ENCODE measurements around the gene CYTIP.
"Not testable (repeated sequence)": the region's sequence is repeated elsewhere in the genome, so short reads cannot be mapped to it uniquely, and the experiment has no call there.

The CYTIP gene

GRCh38 chr2:157421331-157421944, 22.5 kb downstream of the CYTIP start:
- DNase-seq: no peak

DNA sequence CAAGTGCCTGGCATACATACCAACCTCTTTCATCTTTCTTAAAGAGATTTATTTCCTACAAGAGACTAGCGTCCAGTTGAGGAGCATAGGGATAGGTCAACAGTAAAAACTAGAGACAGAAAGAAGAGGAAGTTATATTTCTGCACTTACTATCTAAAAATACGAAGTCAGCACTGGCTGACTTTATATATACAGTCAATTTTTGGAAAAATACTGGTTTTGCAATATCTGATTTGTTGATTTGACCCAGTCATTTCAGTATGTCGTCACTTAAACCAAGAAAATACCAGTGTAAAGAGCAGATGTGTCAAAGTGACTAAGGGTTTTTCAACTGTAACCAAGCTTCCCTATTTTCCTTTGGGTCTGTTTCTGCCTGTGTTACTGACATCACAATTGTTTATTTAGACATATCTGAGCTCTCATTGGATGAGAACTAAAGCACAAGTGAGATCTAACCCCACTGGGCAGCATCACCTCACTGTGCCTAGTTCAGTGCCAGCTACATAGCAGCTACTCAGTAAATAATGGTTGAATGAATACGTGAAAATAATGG, 23.0 kb downstream of the CYTIP start:
- no peak for DNase-seq

- DNase-seq: no peak
These were observed 24.8 kb downstream of the CYTIP start for GRCh38 chr2:157419031-157419575.

DNA sequence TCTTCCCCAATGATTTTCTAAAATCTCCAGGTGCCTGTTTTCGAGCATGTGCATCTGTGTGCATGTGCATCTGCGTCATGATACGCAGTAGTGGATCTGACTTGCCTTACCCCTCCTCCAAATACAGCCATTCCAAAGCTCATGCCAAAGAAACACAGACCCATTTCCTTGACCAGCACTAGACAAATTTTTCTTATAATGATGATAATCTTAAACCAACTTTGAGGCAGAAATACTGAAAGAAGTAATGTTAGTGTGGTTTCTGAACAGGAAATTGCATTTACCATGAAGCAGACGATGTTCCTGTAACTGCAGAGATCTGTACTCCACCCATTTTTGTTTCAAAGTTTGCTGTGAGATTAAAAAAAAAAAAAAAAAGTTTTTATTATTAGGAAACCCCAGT, 25.6 kb downstream of the CYTIP start:
- no peak for DNase-seq

- DNase-seq: no peak
These were observed 28.2 kb downstream of the CYTIP start for GRCh38 chr2:157415591-157416101.

DNA sequence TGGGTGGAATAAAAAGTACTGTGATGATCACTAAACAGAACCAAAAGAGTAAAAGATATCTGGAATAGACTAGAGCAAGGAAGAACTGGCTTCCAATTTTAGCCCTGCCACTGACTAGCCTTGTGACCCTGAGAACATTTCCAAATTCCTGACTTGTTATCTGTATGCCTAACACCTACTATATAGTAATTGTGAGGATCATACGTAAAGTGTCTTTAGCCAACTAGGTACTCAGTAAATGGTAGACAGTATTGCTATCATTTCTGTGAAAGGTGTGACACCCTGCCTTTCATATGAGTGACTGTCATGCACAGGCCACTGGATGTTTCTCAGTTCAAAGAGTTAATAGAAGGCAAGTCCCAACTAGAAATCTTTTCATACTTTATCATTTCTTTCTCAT, 29.8 kb downstream of the CYTIP start:
- DNase-seq: no peak

DNA sequence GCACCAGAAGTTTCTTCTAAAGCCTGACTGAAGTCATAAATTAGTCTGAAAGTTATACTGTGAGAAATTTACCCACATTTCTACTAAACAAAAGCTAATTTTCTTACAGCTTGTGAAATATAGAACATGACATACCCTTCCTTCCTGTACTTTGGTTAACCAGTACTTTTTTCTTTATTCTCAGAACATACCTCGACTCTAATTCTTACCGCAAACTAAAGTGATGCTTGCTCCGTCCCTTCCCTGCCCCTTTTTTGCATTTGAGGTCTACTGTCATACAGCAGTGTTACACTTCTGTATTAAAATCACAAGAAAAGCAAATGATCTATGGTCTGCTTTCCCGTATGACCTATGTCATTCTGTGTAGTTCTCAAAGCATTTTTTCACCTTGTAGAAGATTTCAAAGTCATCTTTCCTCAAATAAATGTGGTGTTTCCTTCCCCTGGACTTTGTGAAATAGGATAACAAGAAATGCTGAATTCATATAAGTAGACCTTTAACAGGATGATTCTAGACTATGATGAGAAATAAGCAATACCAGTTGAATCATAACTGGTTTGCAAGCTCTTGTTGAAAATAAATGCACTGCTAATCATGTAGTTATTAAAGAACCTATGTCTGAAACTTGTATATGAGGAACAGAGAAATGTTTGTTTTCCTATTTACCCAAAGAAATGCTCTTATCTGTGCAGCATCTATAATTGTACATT, 30.4 kb downstream of the CYTIP start:
- DNase-seq: no peak

GRCh38 chr2:157411624-157412336, 32.1 kb downstream of the CYTIP start:
- DNase-seq: no peak

GRCh38 chr2:157405398-157405797, 38.5 kb downstream of the CYTIP start:
- not testable (repeated sequence) for DNase-seq

DNA sequence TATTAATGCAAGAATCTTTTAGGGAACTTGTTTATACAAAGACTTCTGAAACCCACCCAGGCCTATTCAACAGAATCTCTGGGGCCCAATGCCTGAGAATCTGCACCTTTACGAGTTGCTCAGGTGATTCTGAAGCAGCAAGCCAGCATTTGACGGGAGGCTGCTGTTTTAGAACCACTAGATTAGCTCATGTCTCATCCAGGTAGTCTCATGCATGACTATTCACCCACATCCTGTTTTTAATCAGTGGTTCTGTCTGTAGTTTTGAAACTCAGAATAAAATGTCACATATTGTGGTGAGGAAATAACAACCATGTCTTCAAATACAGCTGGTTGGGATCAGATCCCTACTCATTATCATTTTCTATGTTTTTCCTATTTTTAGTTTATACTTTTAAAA, 39.5 kb downstream of the CYTIP start:
- no peak for DNase-seq

GRCh38 chr2:157402801-157403485, 40.9 kb downstream of the CYTIP start:
- DNase-seq: peak; percentile 2

DNA sequence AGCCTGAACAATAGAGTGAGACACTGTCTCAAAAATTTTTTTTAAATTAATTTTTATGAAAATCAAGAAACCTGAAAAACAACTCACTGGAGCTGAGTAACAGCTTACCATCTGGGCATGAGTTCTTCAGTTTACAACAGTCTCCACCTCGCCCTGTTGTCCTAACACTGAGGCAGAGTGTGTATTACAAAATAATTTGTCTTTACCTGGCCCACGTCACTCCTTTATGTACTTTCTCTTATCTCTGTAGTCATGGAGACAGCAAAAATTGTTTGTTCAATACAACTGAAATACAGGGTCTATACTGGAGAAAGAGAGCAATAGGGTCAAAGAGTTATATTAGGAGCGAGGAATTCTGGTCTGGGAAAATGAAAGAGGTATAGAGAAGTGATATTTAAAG, 48.1 kb downstream of the CYTIP start:
- no peak for DNase-seq

DNA sequence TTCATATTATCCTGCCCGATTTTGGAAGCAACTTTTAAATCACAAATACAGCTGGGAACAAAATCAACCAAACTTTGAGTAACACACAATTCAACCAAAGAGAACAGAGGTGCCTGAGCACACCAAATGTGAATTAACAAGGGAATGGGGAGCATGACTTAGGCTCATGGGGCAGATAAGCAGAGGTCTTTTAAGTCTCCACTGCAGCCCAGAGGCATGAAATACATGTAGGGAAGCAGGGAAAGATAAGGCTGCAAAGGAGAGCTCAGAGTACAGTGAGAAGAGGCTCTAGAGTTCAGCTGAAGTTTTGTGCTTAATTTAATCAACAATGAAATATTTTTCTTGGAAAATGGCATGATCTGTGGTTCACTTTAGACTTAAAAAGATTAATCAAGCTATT, 49.0 kb downstream of the CYTIP start:
- no peak for DNase-seq

GRCh38 chr2:157393348-157393747, 50.5 kb downstream of the CYTIP start:
- no peak for DNase-seq

- DNase-seq: no peak
These were observed 55.1 kb downstream of the CYTIP start for GRCh38 chr2:157388827-157389226.

DNA sequence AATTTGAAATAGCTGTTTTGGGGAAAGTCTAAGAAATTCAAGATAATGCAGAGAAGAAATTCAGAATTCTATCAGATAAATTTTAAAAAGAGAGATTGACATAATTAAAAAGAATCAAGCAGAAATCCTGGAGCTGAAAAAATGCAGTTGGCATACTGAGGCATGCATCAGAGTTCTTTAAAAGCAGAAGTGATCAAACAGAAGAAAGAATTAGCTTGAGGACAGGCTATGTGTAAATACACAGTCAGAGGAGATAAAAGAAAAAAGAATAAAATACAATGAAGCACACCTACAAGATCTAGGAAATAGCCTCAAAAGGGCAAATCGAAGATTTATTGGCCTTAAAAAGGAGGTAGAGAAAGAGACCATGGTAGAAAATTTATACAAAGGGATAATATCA, 57.1 kb downstream of the CYTIP start:
- DNase-seq: no peak

DNA sequence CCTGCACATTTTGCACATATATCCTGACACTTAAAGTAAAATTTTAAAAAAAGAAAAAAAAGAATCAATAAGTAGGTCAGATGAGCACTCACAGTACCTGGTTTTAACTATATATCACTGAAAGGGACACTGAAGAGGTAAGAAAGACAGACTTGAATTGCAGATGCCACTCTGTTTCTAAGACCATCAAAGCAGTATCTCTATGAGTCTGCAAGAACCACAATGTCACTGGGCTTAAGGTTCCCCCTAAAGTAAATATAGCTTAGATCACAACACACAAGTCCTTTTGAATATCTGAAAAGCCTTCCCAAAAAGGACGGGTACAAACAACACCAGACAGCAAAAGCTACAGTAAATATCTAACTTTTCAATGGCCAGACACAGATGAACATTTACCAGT, 57.6 kb downstream of the CYTIP start:
- DNase-seq: no peak

- DNase-seq: no peak
These were observed 66.0 kb downstream of the CYTIP start for GRCh38 chr2:157377861-157378260.

DNA sequence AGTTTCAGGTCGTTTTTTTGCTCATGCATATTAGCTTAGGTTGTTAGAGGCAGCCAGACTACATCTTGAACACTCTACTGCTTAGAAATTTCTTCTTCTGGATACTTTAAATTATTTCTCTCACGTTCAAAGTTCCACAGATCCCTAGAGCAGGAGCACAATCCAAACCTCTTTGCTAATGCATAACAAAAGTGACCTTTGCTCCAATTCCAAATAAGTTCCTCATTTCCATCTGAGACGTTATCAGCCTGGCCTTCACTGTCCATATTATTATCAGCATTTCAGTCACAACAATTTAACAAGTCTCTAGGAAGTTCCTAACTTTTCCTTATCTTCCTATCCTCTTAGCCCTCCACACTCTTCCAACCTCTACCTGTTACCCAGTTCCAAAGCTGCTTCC, 67.8 kb downstream of the CYTIP start:
- DNase-seq: no peak

DNA sequence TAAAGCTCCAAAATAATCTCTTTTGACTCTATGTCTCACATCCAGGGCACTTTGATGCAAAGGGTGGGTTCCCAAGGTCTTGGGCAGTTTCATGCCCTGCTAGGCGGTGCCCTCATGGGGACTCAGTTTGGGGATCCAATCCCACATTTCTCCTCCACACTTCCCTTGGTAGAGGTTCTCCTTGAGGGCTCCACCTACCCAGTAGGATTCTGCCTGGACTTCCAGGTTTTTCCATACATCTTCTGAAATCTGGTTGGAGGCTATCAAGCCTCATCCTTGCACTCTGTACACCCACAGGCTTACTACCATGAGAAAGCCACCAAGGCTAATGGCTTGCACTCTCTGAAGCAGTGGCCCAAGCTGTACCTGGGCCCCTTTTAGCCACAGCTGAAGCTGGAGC, 68.5 kb downstream of the CYTIP start:
- DNase-seq: no peak

DNA sequence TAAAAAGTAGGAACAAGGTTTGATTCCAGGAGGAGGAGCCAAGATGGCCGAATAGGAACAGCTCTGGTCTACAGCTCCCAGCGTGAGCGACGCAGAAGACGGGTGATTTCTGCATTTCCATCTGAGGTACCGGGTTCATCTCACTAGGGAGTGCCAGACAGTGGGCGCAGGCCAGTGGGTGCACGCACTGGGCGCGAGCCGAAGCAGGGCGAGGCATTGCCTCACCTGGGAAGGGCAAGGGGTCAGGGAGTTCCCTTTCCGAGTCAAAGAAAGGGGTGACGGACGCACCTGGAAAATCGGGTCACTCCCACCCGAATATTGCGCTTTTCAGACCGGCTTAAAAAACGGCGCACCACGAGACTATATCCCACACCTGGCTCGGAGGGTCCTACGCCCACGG, 75.4 kb downstream of the CYTIP start:
- not testable (repeated sequence) for DNase-seq

DNA sequence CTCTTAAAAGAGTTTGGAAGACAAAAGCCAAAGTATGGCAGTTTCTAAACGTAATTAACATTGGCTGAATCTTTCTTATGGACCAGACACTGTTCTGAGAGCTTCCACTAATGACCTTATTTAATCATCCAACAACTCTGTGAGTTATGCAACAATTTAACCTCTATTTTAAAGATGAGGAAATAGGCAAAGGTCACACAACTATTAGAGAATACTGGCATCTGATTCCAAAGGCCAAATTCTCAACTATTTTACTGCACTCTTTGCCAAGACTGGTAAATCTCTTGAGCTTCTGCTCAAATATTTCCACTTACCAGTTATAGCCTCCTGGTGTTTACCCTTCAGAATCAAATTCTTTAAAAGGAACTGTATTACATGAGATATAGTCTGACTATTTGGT, 76.2 kb downstream of the CYTIP start:
- no peak for DNase-seq
